B cell (primary cell): Measurements from ENCODE around the gene CASK.

Experiments
- CTCF ChIP-seq: fragments of 200-600 bp; IDR thresholded peaks from one replicate; pipeline ENCODE4 v1.8.0; 2022; ENCODE audit warnings: antibody characterized with exemption, mild to moderate bottlenecking
- EZH2 ChIP-seq: IDR thresholded peaks from 2 replicates; pipeline ENCODE4 v1.6.1; 2012; ENCODE audit warnings: borderline replicate concordance, low read depth, mild to moderate bottlenecking, moderate library complexity, low read length; ENCODE audit not compliant: insufficient read depth, poor library complexity, severe bottlenecking

GRCh38 chrX:41761169-41761568 is 162.2 kb downstream of the CASK start:
- TF ChIP-seq CTCF (no peak), EZH2 (no peak)
